Natural killer cell (primary cell): ENCODE results near the gene DDA1. TPM values are rescaled to one million over a fixed set of nuclear protein-coding genes. Genes with fewer than 3 reads are reported as not detected.
"Not testable (repeated sequence)": the region's sequence is repeated elsewhere in the genome, so short reads cannot be mapped to it uniquely, and the experiment has no call there.

Experiments used
- ATAC-seq, 3 donors: fragments of 150-1000 bp in 2 of 3; fragments of 200-7000 bp in 1 of 3; cut with Tn5 transposase; 1 replicate in 1 of 3; 2 replicates in 2 of 3; pipeline ENCODE4 v1.10.0; 2021; ENCODE audit warnings: mild to moderate bottlenecking in 2 of 3, moderate library complexity in 2 of 3
- DNase-seq, 2 donors: peaks; one replicate each; pipeline versions ENCODE4 v3.0.0 to v3.0.0-alpha.2; 2013 to 2021; ENCODE audit warnings: mixed read lengths in 1 of 2
- H3K27ac ChIP-seq: one replicate; pipeline ENCODE4 v1.5.1; 2013; ENCODE audit warnings: mild to moderate bottlenecking, low read length
- H3K27me3 ChIP-seq: one replicate; pipeline ENCODE4 v1.6.1; 2013; ENCODE audit warnings: low read length; ENCODE audit not compliant: control insufficient read depth, insufficient read depth
- H3K36me3 ChIP-seq: one replicate; pipeline ENCODE4 v1.6.1; 2013; ENCODE audit warnings: low read length; ENCODE audit not compliant: control insufficient read depth, insufficient read depth
- H3K4me1 ChIP-seq: one replicate; pipeline ENCODE4 v1.6.1; 2013; ENCODE audit warnings: low read length; ENCODE audit not compliant: control insufficient read depth, insufficient read depth
- H3K4me3 ChIP-seq: one replicate; pipeline ENCODE4 v1.5.1; 2013; ENCODE audit warnings: low read length
- H3K9me3 ChIP-seq: one replicate; pipeline ENCODE4 v1.6.1; 2013; ENCODE audit warnings: low read length; ENCODE audit not compliant: control insufficient read depth, insufficient read depth
- H3K27ac Mint-ChIP-seq, 2 donors: one replicate each; pipeline ENCODE4 v1.8.0; 2022; ENCODE audit warnings: mild to moderate bottlenecking in 2 of 2, mixed read lengths in 2 of 2, moderate library complexity in 1 of 2
- H3K27me3 Mint-ChIP-seq, 2 donors: one replicate each; pipeline ENCODE4 v1.8.0; 2022; ENCODE audit warnings: low read depth in 2 of 2, mixed read lengths in 2 of 2
- H3K36me3 Mint-ChIP-seq: one replicate; pipeline ENCODE4 v1.8.0; 2022; ENCODE audit warnings: mixed read lengths
- H3K4me1 Mint-ChIP-seq, 2 donors: one replicate each; pipeline ENCODE4 v1.8.0; 2022; ENCODE audit warnings: mixed read lengths in 2 of 2
- H3K4me3 Mint-ChIP-seq: one replicate; pipeline ENCODE4 v1.8.0; 2022; ENCODE audit warnings: mild to moderate bottlenecking, moderate library complexity, mixed read lengths
- H3K9me3 Mint-ChIP-seq, 2 donors: one replicate each; pipeline ENCODE4 v1.8.0; 2022; ENCODE audit warnings: mixed read lengths in 2 of 2
- CTCF ChIP-seq: fragments of 200-600 bp; IDR thresholded peaks from one replicate; pipeline ENCODE4 v1.8.0; 2022; ENCODE audit warnings: antibody characterized with exemption
- WGBS: methylation state at CpG from one replicate; pipeline ENCODE4 v1.1.7; 2013; ENCODE audit warnings: missing lambda C conversion rate; ENCODE audit not compliant: insufficient coverage; 5-methylcytosine and 5-hydroxymethylcytosine counted together
- intact Hi-C: fragments of 100-400 bp; cut with micrococcal nuclease; formaldehyde crosslinking; loops from one replicate; pipeline ENCODE4 v1.14.2; 2022
- total RNA-seq, 4 donors: library from RNA; stranded (reverse); fragments of 120-200 nt in 1 of 4; gene quantifications; one replicate each; pipeline versions ENCODE4 v1.2.3 to v1.2.4, GENCODE V29; 2013 to 2022

DDA1 gene
- total RNA-seq, 3 donors from 2014 or later (not counting 1 experiment from before 2014, with no cell fraction given) = 32.2 to 42.5 (median 37.7) TPM

- H3K36me3 ChIP-seq = no peaks in the 10 kb centered on the region
- ATAC-seq (no peak), DNase-seq (peak in 1 of 2 donors; percentile 63)
- Mint-ChIP-seq H3K27ac (no peak overlapping the region), H3K27me3 (no peaks in the 10 kb centered on the region), H3K4me3 (no peak overlapping the region), H3K36me3 (no peaks in the 10 kb centered on the region), H3K9me3 (no peaks in the 10 kb centered on the region), H3K4me1 (peaks cover 0 to 10% of the 10 kb centered on the region in 2 donors)
- intact Hi-C loops = loop anchor here (5.0 kb wide), 1 partner anchor 43 kb away; the partner anchor contains the start of gene GTPBP3
- no peak for TF ChIP-seq CTCF
- H3K27ac ChIP-seq = no peak overlapping the region
- H3K27me3 ChIP-seq = no peaks in the 10 kb centered on the region
- 92% methylated on average over 48 of the region's 48 CpGs for WGBS
- peaks cover 11% of the 10 kb centered on the region for H3K4me1 ChIP-seq
- peaks cover 3% of the 10 kb centered on the region for H3K9me3 ChIP-seq
- H3K4me3 ChIP-seq = no peak overlapping the region
These were observed 15.1 kb upstream of the DDA1 start for GRCh38 chr19:17294051-17294891.

GRCh38 chr19:17295551-17295950, 13.8 kb upstream of the DDA1 start:
- 96% methylated on average over 6 of the region's 6 CpGs for WGBS
- H3K36me3 ChIP-seq, H3K27me3 Mint-ChIP-seq, H3K9me3 ChIP-seq, H3K9me3 Mint-ChIP-seq, H3K4me3 ChIP-seq, DNase-seq, H3K27me3 ChIP-seq, H3K36me3 Mint-ChIP-seq, ATAC-seq, H3K4me3 Mint-ChIP-seq, H3K4me1 ChIP-seq, intact Hi-C loops, H3K27ac ChIP-seq, H3K27ac Mint-ChIP-seq, H3K4me1 Mint-ChIP-seq: not testable (repeated sequence)

- no peak for ATAC-seq
- H3K36me3 Mint-ChIP-seq = no peaks in the 10 kb centered on the region
- Histone ChIP-seq H3K9me3 (peaks cover 3% of the 10 kb centered on the region), H3K4me1 (peaks cover 9% of the 10 kb centered on the region), H3K27ac (no peak overlapping the region), H3K36me3 (no peaks in the 10 kb centered on the region), H3K4me3 (no peak overlapping the region), H3K27me3 (no peaks in the 10 kb centered on the region)
- no peaks in the 10 kb centered on the region for H3K27me3 Mint-ChIP-seq
- no peaks in the 10 kb centered on the region for H3K9me3 Mint-ChIP-seq
- WGBS = 91% methylated on average over 4 of the region's 4 CpGs
- H3K4me3 Mint-ChIP-seq = no peak overlapping the region
- TF ChIP-seq CTCF = no peak
- DNase-seq = no peak
- H3K4me1 Mint-ChIP-seq = peaks cover 0 to 10% of the 10 kb centered on the region in 2 donors
- no peak overlapping the region for H3K27ac Mint-ChIP-seq
- intact Hi-C loops = no loop called here
These were observed 13.1 kb upstream of the DDA1 start for GRCh38 chr19:17296273-17296672.

GRCh38 chr19:17296976-17297375, 12.4 kb upstream of the DDA1 start:
- no peak overlapping the region for H3K27ac Mint-ChIP-seq
- H3K36me3 Mint-ChIP-seq = no peaks in the 10 kb centered on the region
- no peak for TF ChIP-seq CTCF
- no peaks in the 10 kb centered on the region for H3K27me3 Mint-ChIP-seq
- over 99% methylated on average over 6 of the region's 6 CpGs for WGBS
- H3K9me3 Mint-ChIP-seq = no peaks in the 10 kb centered on the region
- peaks cover 0 to 7% of the 10 kb centered on the region in 2 donors for H3K4me1 Mint-ChIP-seq
- DNase-seq (no peak), ATAC-seq (no peak)
- intact Hi-C loops = no loop called here
- Histone ChIP-seq H3K9me3 (peaks cover 3% of the 10 kb centered on the region), H3K27ac (no peak overlapping the region), H3K4me1 (peaks cover 7% of the 10 kb centered on the region), H3K36me3 (no peaks in the 10 kb centered on the region), H3K4me3 (no peak overlapping the region), H3K27me3 (no peaks in the 10 kb centered on the region)
- H3K4me3 Mint-ChIP-seq = no peak overlapping the region
